GM18517 (cell line): ENCODE results near the gene ZNF474.

Experiments used
- ATAC-seq: cut with Tn5 transposase; IDR thresholded peaks from one replicate; pipeline ENCODE4 v1.9.1; 2021; ENCODE audit warnings: mild to moderate bottlenecking, moderate library complexity; ENCODE audit not compliant: unreplicated experiment

Gene ZNF474

GRCh38 chr5:122153230-122153629, 23.9 kb downstream of the ZNF474 start:
- ATAC-seq, result no peak

GRCh38 chr5:122153774-122154173, 24.4 kb downstream of the ZNF474 start:
- ATAC-seq, result no peak

- ATAC-seq, result no peak
These were observed 25.1 kb downstream of the ZNF474 start for GRCh38 chr5:122154491-122154890.

GRCh38 chr5:122154910-122155309, 25.6 kb downstream of the ZNF474 start:
- no peak for ATAC-seq

GRCh38 chr5:122155546-122155945, 26.2 kb downstream of the ZNF474 start:
- no peak for ATAC-seq

- ATAC-seq, result no peak
These were observed 27.5 kb downstream of the ZNF474 start for GRCh38 chr5:122156724-122157325.

GRCh38 chr5:122162100-122162638, 32.8 kb downstream of the ZNF474 start:
- no peak for ATAC-seq

- ATAC-seq, result no peak
These were observed 34.0 kb downstream of the ZNF474 start for GRCh38 chr5:122163121-122164069.

GRCh38 chr5:122164070-122164435, 34.7 kb downstream of the ZNF474 start:
- no peak for ATAC-seq

GRCh38 chr5:122164831-122165558, 35.6 kb downstream of the ZNF474 start:
- no peak for ATAC-seq

- no peak for ATAC-seq
These were observed 36.3 kb downstream of the ZNF474 start for GRCh38 chr5:122165559-122166078.

- ATAC-seq, result no peak
These were observed 40.2 kb downstream of the ZNF474 start for GRCh38 chr5:122169350-122170103.

- no peak for ATAC-seq
These were observed 41.3 kb downstream of the ZNF474 start for GRCh38 chr5:122170620-122171019.

GRCh38 chr5:122172207-122172606, 42.9 kb downstream of the ZNF474 start:
- ATAC-seq, result no peak

- no peak for ATAC-seq
These were observed 44.4 kb downstream of the ZNF474 start for GRCh38 chr5:122173474-122174415.

GRCh38 chr5:122175091-122175490, 45.7 kb downstream of the ZNF474 start:
- no peak for ATAC-seq

- ATAC-seq, result no peak
These were observed 46.5 kb downstream of the ZNF474 start for GRCh38 chr5:122175852-122176251.

- no peak for ATAC-seq
These were observed 47.8 kb downstream of the ZNF474 start for GRCh38 chr5:122177161-122177560.

GRCh38 chr5:122179701-122180100, 50.4 kb downstream of the ZNF474 start:
- no peak for ATAC-seq
